BLaER1 (cell line): ENCODE data around the gene MAN1A2.
A peak's percentile ranks its signal among the peaks of the same experiment; 100 is the strongest.

Experiments used
- H3K27ac ChIP-seq: shearing (Covaris generic); formaldehyde crosslinking; 2 replicates; pipeline ENCODE4 v1.8.1; 2022
- H3K27me3 ChIP-seq: shearing (Covaris generic); formaldehyde crosslinking; 2 replicates; pipeline ENCODE4 v1.8.1; 2022
- H3K36me3 ChIP-seq: shearing (Covaris generic); formaldehyde crosslinking; 2 replicates; pipeline ENCODE4 v1.8.1; 2022
- H3K4me1 ChIP-seq: shearing (Covaris generic); formaldehyde crosslinking; 2 replicates; pipeline ENCODE4 v1.8.1; 2022
- H3K4me2 ChIP-seq: shearing (Covaris generic); formaldehyde crosslinking; 2 replicates; pipeline ENCODE4 v1.8.1; 2022
- H3K4me3 ChIP-seq: shearing (Covaris generic); formaldehyde crosslinking; 2 replicates; pipeline ENCODE4 v1.8.1; 2022
- H3K9ac ChIP-seq: shearing (Covaris generic); formaldehyde crosslinking; 2 replicates; pipeline ENCODE4 v1.8.1; 2022
- H3K9me3 ChIP-seq: shearing (Covaris generic); formaldehyde crosslinking; 2 replicates; pipeline ENCODE4 v1.8.1; 2022
- H4K20me1 ChIP-seq: shearing (Covaris generic); formaldehyde crosslinking; 2 replicates; pipeline ENCODE4 v1.8.1; 2022
- Cebpa-rat ChIP-seq: shearing (Covaris generic); IDR thresholded peaks from 2 replicates; pipeline ENCODE4 v1.8.1; 2022

Gene MAN1A2

GRCh38 chr1:117562581-117563491, 195.6 kb downstream of the MAN1A2 start:
- no peaks in the 10 kb centered on the region for H4K20me1 ChIP-seq
- H3K4me2 ChIP-seq, result peak overlapping the region; percentile 50
- H3K4me1 ChIP-seq, result peaks cover 16% of the 10 kb centered on the region
- TF ChIP-seq Cebpa-rat, result no peak
- no peak overlapping the region for H3K9ac ChIP-seq
- H3K9me3 ChIP-seq, result 0 out of 2 replicates have a peak, but pooled peaks cover 9% of the 10 kb centered on the region
- no peaks in the 10 kb centered on the region for H3K27me3 ChIP-seq
- no peak overlapping the region for H3K4me3 ChIP-seq
- no peak overlapping the region for H3K27ac ChIP-seq
- H3K36me3 ChIP-seq, result no peaks in the 10 kb centered on the region

DNA sequence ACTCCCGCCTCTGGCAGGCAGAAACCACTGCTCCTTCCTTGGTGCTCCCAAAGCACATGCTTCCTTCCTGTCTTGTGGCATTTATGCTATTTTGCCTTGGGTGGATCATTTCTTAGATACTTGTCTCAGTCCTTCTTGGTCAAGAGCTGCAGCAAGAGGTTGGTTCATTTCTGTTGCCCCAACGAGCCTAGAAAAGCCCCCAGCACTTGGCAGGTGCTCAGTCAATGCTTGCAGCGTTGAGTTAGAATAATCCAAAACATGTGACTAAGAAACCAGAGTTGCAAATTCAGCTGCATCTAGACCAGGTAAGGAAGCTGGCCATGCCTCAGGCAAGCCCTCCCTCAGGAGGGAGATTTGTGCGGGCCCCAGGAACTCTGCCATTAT, 196.2 kb downstream of the MAN1A2 start:
- Histone ChIP-seq H3K9me3 (0 out of 2 replicates have a peak, but pooled peaks cover 9% of the 10 kb centered on the region), H3K4me3 (no peak overlapping the region), H3K4me1 (peaks cover 16% of the 10 kb centered on the region), H3K27ac (no peak overlapping the region), H3K36me3 (no peaks in the 10 kb centered on the region), H4K20me1 (no peaks in the 10 kb centered on the region), H3K4me2 (peak overlapping the region; percentile 50), H3K27me3 (no peaks in the 10 kb centered on the region), H3K9ac (no peak overlapping the region)
- no peak for TF ChIP-seq Cebpa-rat

DNA sequence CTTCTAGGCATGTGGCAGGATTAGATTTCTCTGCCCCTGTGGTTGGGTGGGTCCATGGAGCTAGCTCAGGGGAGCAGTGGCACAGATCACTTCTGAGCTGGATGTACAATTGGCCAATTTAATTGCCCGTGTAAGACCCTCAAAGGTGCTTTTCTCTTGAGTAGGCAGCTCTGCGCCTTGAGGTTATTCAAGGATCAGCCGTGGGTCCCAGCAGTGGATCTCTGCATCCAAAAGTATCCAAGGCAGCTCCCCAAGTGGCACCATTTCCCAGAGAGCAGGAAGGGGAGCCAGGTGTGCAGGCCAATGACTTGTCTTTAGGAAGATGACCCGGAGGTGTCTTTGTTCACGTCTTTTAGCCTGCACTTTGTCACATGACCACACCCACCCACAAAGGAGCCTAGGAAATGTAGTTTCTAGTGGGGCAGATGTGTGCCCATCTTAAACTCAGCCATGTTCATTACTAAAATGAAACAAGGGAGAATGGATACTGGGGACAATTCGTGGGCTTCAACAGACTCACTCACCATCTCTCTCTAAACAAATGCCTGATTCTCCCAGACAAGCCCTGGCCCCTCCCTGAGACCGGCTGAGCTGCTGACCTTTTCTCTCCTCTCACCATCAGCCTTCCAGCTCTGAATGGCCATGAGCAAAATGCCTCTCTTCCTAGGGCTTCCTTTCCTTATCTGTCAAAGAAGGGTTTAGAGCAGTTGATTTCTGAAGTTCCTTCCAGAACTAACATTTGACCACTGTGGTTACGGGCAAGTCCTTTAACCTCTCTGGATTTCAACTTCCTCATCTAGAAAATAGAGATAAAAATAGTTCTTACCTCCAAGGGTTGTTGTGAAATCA, 197.2 kb downstream of the MAN1A2 start:
- Histone ChIP-seq H3K27me3 (no peaks in the 10 kb centered on the region), H3K9me3 (no peaks in the 10 kb centered on the region), H3K9ac (no peak overlapping the region), H3K4me3 (no peak overlapping the region), H3K4me2 (no peak overlapping the region), H4K20me1 (no peaks in the 10 kb centered on the region), H3K36me3 (no peaks in the 10 kb centered on the region), H3K4me1 (peaks cover 16% of the 10 kb centered on the region), H3K27ac (no peak overlapping the region)
- TF ChIP-seq Cebpa-rat, result no peak

GRCh38 chr1:117565076-117565556, 197.9 kb downstream of the MAN1A2 start:
- H3K27ac ChIP-seq, result no peak overlapping the region
- no peaks in the 10 kb centered on the region for H3K27me3 ChIP-seq
- no peaks in the 10 kb centered on the region for H3K36me3 ChIP-seq
- no peak overlapping the region for H3K4me2 ChIP-seq
- H3K4me3 ChIP-seq, result no peak overlapping the region
- H3K4me1 ChIP-seq, result peaks cover 16% of the 10 kb centered on the region
- TF ChIP-seq Cebpa-rat, result no peak
- H3K9ac ChIP-seq, result no peak overlapping the region
- H3K9me3 ChIP-seq, result no peaks in the 10 kb centered on the region
- H4K20me1 ChIP-seq, result no peaks in the 10 kb centered on the region

GRCh38 chr1:117565745-117566455, 198.7 kb downstream of the MAN1A2 start:
- Histone ChIP-seq H3K9me3 (no peaks in the 10 kb centered on the region), H3K27ac (no peak overlapping the region), H4K20me1 (no peaks in the 10 kb centered on the region), H3K36me3 (no peaks in the 10 kb centered on the region), H3K4me3 (no peak overlapping the region), H3K4me2 (no peak overlapping the region), H3K27me3 (no peaks in the 10 kb centered on the region), H3K9ac (no peak overlapping the region), H3K4me1 (peaks cover 16% of the 10 kb centered on the region)
- TF ChIP-seq Cebpa-rat, result no peak

GRCh38 chr1:117566556-117566955, 199.3 kb downstream of the MAN1A2 start:
- Histone ChIP-seq H3K27ac (no peak overlapping the region), H3K4me3 (no peak overlapping the region), H3K9me3 (no peaks in the 10 kb centered on the region), H3K27me3 (no peaks in the 10 kb centered on the region), H3K4me2 (no peak overlapping the region), H3K4me1 (peaks cover 16% of the 10 kb centered on the region), H4K20me1 (no peaks in the 10 kb centered on the region), H3K9ac (no peak overlapping the region), H3K36me3 (no peaks in the 10 kb centered on the region)
- TF ChIP-seq Cebpa-rat, result no peak

DNA sequence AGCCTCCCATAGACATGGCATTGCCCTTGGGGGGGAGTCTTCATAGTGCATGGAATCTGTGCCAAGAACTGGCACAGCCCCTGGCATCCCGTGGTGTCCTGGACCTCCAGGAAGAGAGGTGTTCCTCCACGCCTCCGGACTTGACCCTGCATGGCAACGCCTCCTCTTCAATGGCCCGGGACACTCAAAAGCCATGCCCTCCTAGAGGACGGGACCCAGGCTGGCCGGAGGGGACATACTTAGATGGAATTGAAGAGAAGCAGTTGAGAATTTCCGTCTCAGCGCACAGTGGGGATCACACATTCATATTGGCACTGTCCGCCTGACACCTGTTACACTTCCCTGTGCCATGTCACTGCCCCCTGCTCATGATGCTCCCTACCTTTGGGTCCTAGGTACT, 200.2 kb downstream of the MAN1A2 start:
- peaks cover 16% of the 10 kb centered on the region for H3K4me1 ChIP-seq
- no peaks in the 10 kb centered on the region for H3K27me3 ChIP-seq
- H3K36me3 ChIP-seq, result no peaks in the 10 kb centered on the region
- H3K4me3 ChIP-seq, result no peak overlapping the region
- H4K20me1 ChIP-seq, result no peaks in the 10 kb centered on the region
- no peaks in the 10 kb centered on the region for H3K9me3 ChIP-seq
- no peak overlapping the region for H3K27ac ChIP-seq
- H3K9ac ChIP-seq, result no peak overlapping the region
- no peak overlapping the region for H3K4me2 ChIP-seq
- no peak for TF ChIP-seq Cebpa-rat

GRCh38 chr1:117567976-117568375, 200.7 kb downstream of the MAN1A2 start:
- no peaks in the 10 kb centered on the region for H3K36me3 ChIP-seq
- H3K9ac ChIP-seq, result no peak overlapping the region
- H3K4me1 ChIP-seq, result peaks cover 13% of the 10 kb centered on the region
- no peak for TF ChIP-seq Cebpa-rat
- H3K4me2 ChIP-seq, result no peak overlapping the region
- H3K4me3 ChIP-seq, result no peak overlapping the region
- H3K9me3 ChIP-seq, result no peaks in the 10 kb centered on the region
- H4K20me1 ChIP-seq, result no peaks in the 10 kb centered on the region
- no peaks in the 10 kb centered on the region for H3K27me3 ChIP-seq
- H3K27ac ChIP-seq, result no peak overlapping the region

GRCh38 chr1:117568999-117569398, 201.8 kb downstream of the MAN1A2 start:
- Histone ChIP-seq H3K9me3 (no peaks in the 10 kb centered on the region), H3K9ac (no peak overlapping the region), H4K20me1 (no peaks in the 10 kb centered on the region), H3K27ac (no peak overlapping the region), H3K4me1 (peaks cover 5% of the 10 kb centered on the region; the same call in 1 of the 2 replicates), H3K4me2 (no peak overlapping the region), H3K27me3 (no peaks in the 10 kb centered on the region), H3K36me3 (no peaks in the 10 kb centered on the region), H3K4me3 (no peak overlapping the region)
- TF ChIP-seq Cebpa-rat, result no peak
